Omental fat pad (tissue), 4 donors: ENCODE data around the gene STRN3. TPM values are rescaled to one million over a fixed set of nuclear protein-coding genes. Genes with fewer than 3 reads are reported as not detected.
"Not testable (repeated sequence)": the region's sequence is repeated elsewhere in the genome, so short reads cannot be mapped to it uniquely, and the experiment has no call there.

Experiments
- ATAC-seq: fragments of 150-250 bp; one replicate; pipeline ENCODE4 v1.9.1; 2016; ENCODE audit warnings: mild to moderate bottlenecking, moderate library complexity; ENCODE audit not compliant: low FRiP score
- DNase-seq: peaks from one replicate; pipeline ENCODE4 v3.0.0-alpha.2; 2019; ENCODE audit warnings: low spot score
- CTCF ChIP-seq, 3 donors: fragments of 450-650 bp; IDR thresholded peaks; one replicate each; pipeline ENCODE4 v1.5.1; 2016 to 2017; ENCODE audit warnings: antibody characterized with exemption in 3 of 3, mild to moderate bottlenecking in 3 of 3, moderate library complexity in 2 of 3
- total RNA-seq, 4 donors: library from RNA; depleted of rRNA; stranded (reverse); fragments of >200 nt; gene quantifications; one replicate each; pipeline ENCODE4 v1.1.0, GENCODE V29; 2016

The STRN3 gene
- total RNA-seq, 4 donors from 2014 or later: 35.6 to 56.7 (median 43.8) TPM

GRCh38 chr14:30980980-30981379 is 45.2 kb downstream of the STRN3 start:
- no peak for ATAC-seq
- TF ChIP-seq CTCF (IDR thresholded peaks at IDR 0.05): no peak
- no peak for DNase-seq

- DNase-seq: not testable (repeated sequence)
- peak; percentile 77 for ATAC-seq
Observed at GRCh38 chr14:30980106-30980704, 46.0 kb downstream of the STRN3 start.

GRCh38 chr14:30977752-30978151 is 48.4 kb downstream of the STRN3 start:
- no peak for DNase-seq
- no peak for ATAC-seq
- no peak for TF ChIP-seq CTCF (IDR thresholded peaks at IDR 0.05)

- no peak for TF ChIP-seq CTCF (IDR thresholded peaks at IDR 0.05)
- ATAC-seq (no peak), DNase-seq (no peak)
Observed at GRCh38 chr14:30974628-30975027, 51.6 kb downstream of the STRN3 start.

GRCh38 chr14:30972882-30973582 is 53.1 kb downstream of the STRN3 start:
- no peak for ATAC-seq
- TF ChIP-seq CTCF (IDR thresholded peaks at IDR 0.05): no peak
- DNase-seq: no peak

GRCh38 chr14:30972036-30972732 is 54.0 kb downstream of the STRN3 start:
- ATAC-seq, DNase-seq: not testable (repeated sequence)

GRCh38 chr14:30971586-30971985 is 54.6 kb downstream of the STRN3 start:
- DNase-seq: no peak
- ATAC-seq: no peak
- TF ChIP-seq CTCF (IDR thresholded peaks at IDR 0.05): no peak

- ATAC-seq, DNase-seq: not testable (repeated sequence)
Observed at GRCh38 chr14:30969796-30970195, 56.4 kb downstream of the STRN3 start.

- not testable (repeated sequence) for ATAC-seq, DNase-seq
Observed at GRCh38 chr14:30967364-30968098, 58.6 kb downstream of the STRN3 start.
